Suprapubic skin (tissue), 4 donors: ENCODE measurements around the gene PRKAG2. TPM values are rescaled to one million over a fixed set of nuclear protein-coding genes. Genes with fewer than 3 reads are reported as not detected.

ENCODE experiments used
- DNase-seq, 2 donors: peaks; one replicate each; pipeline ENCODE4 v3.0.0-alpha.2; 2019; ENCODE audit warnings: low spot score in 2 of 2
- H3K27ac ChIP-seq: fragments of 200-600 bp; sonication (generic); one replicate; pipeline ENCODE4 v1.5.1; 2019
- H3K27me3 ChIP-seq: fragments of 200-600 bp; sonication (generic); one replicate; pipeline ENCODE4 v1.5.1; 2019
- H3K36me3 ChIP-seq: fragments of 200-600 bp; sonication (generic); one replicate; pipeline ENCODE4 v1.5.1; 2019
- H3K4me1 ChIP-seq: fragments of 200-600 bp; sonication (generic); one replicate; pipeline ENCODE4 v1.5.1; 2019
- H3K4me3 ChIP-seq: fragments of 200-600 bp; sonication (generic); one replicate; pipeline ENCODE4 v1.5.1; 2019; ENCODE audit warnings: mild to moderate bottlenecking
- H3K9me3 ChIP-seq: fragments of 200-600 bp; sonication (generic); one replicate; pipeline ENCODE4 v1.5.1; 2019
- EP300 ChIP-seq: sonication (generic); formaldehyde crosslinking; IDR thresholded peaks from one replicate; pipeline ENCODE4 v1.6.1; 2017; ENCODE audit warnings: antibody characterized with exemption
- POLR2A ChIP-seq, 2 donors: fragments of 450-650 bp; IDR thresholded peaks; one replicate each; pipeline ENCODE4 v1.6.1; 2017; ENCODE audit warnings: antibody characterized with exemption in 2 of 2, mild to moderate bottlenecking in 2 of 2, moderate library complexity in 2 of 2
- POLR2AphosphoS5 ChIP-seq, 3 donors: sonication (generic); formaldehyde crosslinking; IDR thresholded peaks; one replicate each; pipeline ENCODE4 v1.6.1; 2017; ENCODE audit warnings: antibody characterized with exemption in 3 of 3
- WGBS: methylation state at CpG from one replicate; pipeline ENCODE4 v1.1.5; 2018; 5-methylcytosine and 5-hydroxymethylcytosine counted together
- total RNA-seq, 4 donors: library from RNA; depleted of rRNA; stranded (reverse); fragments of >200 nt; gene quantifications; one replicate each; pipeline ENCODE4 v1.1.0, GENCODE V29; 2016
- TF ChIP-seq, protein P1 (sequence below), 2 donors: fragments of 200-600 bp in 1 of 2; fragments of 450-650 bp in 1 of 2; sonication (generic) in 1 of 2; IDR thresholded peaks; one replicate each; pipeline ENCODE4 v1.5.1; 2016 to 2019; ENCODE audit warnings: antibody characterized with exemption in 2 of 2, mild to moderate bottlenecking in 1 of 2, moderate library complexity in 1 of 2

The PRKAG2 gene
- total RNA-seq, 4 donors from 2014 or later, result 16.5 to 40.0 (median 17.3) TPM

DNA sequence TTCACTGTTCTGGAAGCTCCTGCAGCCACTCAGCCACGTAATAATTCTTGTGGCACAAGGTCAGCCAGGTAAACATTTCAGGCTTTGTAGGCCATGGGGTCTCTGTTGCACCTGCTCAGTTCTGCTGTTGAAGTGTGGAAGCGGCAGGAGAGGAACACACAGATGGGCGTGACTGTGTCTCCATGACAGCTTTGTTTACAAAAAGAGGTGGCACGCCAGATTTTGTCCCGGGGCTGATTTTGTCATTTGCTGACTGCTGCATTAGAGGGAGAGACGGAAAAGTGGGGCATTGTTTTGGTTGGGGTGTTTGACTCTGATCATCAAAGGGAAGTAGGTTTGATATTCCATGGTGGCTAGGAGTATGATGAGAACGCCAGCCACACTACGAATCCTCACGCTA, 103.1 kb downstream of the PRKAG2 start:
- WGBS, result 75% methylated on average over 9 of the region's 9 CpGs

DNA sequence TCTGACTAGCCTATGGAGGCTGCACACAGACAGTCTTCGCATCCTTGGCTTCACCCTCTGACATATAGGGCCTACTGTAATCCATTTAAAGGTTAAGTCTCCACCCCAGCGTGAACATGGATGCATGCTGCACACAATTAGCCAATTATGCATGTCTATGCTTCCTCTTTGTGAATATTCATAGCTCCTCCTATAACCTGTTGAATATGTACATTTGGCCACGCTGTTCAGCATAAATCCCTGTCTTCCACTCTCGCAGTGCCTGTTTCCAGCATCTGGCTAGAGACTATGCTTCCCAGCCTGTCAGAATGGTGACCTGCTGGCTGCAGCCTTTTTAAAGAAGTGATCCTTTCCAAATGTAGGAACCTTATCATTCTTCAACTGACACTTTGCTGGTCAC, 106.7 kb downstream of the PRKAG2 start:
- TF ChIP-seq, protein P1, sequence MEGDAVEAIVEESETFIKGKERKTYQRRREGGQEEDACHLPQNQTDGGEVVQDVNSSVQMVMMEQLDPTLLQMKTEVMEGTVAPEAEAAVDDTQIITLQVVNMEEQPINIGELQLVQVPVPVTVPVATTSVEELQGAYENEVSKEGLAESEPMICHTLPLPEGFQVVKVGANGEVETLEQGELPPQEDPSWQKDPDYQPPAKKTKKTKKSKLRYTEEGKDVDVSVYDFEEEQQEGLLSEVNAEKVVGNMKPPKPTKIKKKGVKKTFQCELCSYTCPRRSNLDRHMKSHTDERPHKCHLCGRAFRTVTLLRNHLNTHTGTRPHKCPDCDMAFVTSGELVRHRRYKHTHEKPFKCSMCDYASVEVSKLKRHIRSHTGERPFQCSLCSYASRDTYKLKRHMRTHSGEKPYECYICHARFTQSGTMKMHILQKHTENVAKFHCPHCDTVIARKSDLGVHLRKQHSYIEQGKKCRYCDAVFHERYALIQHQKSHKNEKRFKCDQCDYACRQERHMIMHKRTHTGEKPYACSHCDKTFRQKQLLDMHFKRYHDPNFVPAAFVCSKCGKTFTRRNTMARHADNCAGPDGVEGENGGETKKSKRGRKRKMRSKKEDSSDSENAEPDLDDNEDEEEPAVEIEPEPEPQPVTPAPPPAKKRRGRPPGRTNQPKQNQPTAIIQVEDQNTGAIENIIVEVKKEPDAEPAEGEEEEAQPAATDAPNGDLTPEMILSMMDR (IDR thresholded peaks at IDR 0.05), result no peak
- TF ChIP-seq EP300, result no peak
- no peak for TF ChIP-seq POLR2A (IDR thresholded peaks at IDR 0.05)
- TF ChIP-seq POLR2AphosphoS5 (IDR thresholded peaks at IDR 0.05), result no peak
- Histone ChIP-seq H3K27ac (no peak overlapping the region), H3K36me3 (peaks cover 3% of the 10 kb centered on the region), H3K9me3 (no peaks in the 10 kb centered on the region), H3K27me3 (no peaks in the 10 kb centered on the region), H3K4me3 (no peak overlapping the region), H3K4me1 (no peaks in the 10 kb centered on the region)
- 87% methylated on average over 4 of the region's 4 CpGs for WGBS
- DNase-seq, result no peak

More for the DNA sequence above, 103.1 kb downstream of the PRKAG2 start:
- no peak overlapping the region for H3K27ac ChIP-seq
- TF ChIP-seq POLR2A (IDR thresholded peaks at IDR 0.05) (no peak), EP300 (no peak), POLR2AphosphoS5 (IDR thresholded peaks at IDR 0.05) (no peak)
- TF ChIP-seq, protein P1 (IDR thresholded peaks at IDR 0.05), result no peak
- peaks cover 16% of the 10 kb centered on the region for H3K36me3 ChIP-seq
- no peak for DNase-seq
- no peaks in the 10 kb centered on the region for H3K4me1 ChIP-seq
- no peaks in the 10 kb centered on the region for H3K9me3 ChIP-seq
- H3K4me3 ChIP-seq, result no peak overlapping the region
- H3K27me3 ChIP-seq, result no peaks in the 10 kb centered on the region

DNA sequence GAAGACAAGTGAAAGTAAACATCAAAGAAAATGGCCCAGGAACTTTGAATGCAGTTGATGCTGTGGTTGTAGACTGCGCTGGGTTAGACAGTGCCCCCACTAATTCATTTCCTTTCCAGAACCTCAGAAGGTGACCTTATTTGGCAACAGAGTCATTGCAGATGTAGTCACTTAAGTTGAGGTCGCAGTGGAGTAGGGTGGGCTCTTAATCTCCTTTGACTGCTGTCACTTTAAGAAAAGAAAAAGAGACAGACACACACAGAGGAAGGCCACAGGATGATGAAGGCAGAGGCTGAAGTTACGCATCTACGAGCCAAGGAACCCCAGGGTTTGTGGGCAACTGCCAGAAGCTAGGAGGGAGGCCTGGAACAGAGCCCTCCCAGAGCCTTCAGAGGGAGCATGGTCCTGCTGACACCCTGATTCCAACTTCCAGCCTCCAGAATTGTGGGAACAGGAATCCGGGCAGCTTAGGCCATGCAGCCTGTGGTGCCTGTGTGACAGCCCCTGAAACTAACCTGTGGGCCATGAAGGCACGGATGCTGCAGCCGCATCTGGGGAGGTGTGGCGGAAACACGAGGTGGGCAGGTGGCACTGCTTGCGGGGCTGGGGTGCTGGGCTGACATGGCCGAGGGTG, 107.6 kb downstream of the PRKAG2 start:
- 86% methylated on average over 4 of the region's 11 CpGs for WGBS
- Histone ChIP-seq H3K27me3 (no peaks in the 10 kb centered on the region), H3K4me1 (no peaks in the 10 kb centered on the region), H3K36me3 (no peaks in the 10 kb centered on the region), H3K27ac (no peak overlapping the region), H3K4me3 (no peak overlapping the region), H3K9me3 (no peaks in the 10 kb centered on the region)
- no peak for TF ChIP-seq POLR2A (IDR thresholded peaks at IDR 0.05)
- DNase-seq, result no peak

DNA sequence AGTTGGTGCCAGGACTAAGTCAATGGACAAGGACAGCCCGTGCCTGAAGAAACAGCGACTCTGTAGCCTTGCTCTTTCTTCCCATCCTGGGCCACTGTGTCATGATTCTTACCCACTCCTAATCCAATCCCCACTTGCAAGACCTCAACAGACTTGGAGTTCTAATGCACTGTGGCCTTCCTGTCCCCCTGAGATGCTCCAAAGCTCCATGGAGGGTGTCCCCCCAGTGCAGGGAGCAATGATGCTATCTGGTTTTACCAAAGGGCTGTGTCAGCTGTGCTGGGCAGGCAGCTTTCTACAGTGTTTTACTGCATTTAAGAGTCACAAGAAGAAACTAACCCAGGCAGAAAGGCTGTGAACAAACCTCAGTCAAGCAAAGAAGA, 108.1 kb downstream of the PRKAG2 start:
- Histone ChIP-seq H3K27me3 (no peaks in the 10 kb centered on the region), H3K27ac (no peak overlapping the region), H3K36me3 (no peaks in the 10 kb centered on the region), H3K4me3 (no peak overlapping the region), H3K4me1 (no peaks in the 10 kb centered on the region), H3K9me3 (no peaks in the 10 kb centered on the region)
- no peak for DNase-seq
- WGBS, result 93% methylated on average over 2 of the region's 2 CpGs
- TF ChIP-seq POLR2AphosphoS5 (IDR thresholded peaks at IDR 0.05) (no peak), POLR2A (IDR thresholded peaks at IDR 0.05) (no peak), EP300 (no peak)
- TF ChIP-seq, protein P1 (IDR thresholded peaks at IDR 0.05), result no peak

DNA sequence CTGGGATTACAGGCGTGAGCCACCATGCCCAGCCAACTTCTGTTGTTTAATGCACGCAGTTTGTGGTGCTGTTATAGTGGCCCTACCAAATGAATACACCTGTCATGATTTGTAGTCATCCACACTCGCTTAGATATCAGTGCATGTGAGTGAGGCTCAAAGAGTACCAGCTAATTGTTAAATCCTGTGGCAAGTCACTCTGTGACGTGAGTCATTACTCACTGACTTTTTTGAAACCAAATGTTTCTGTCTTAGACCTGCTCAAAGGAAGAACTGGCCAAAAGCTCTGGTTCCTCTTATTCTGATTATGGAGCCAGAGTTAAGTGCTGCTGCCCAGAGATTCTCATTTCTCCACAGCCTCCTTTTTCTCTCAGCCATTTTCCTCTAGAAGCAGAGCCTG, 109.4 kb downstream of the PRKAG2 start:
- Histone ChIP-seq H3K4me1 (no peaks in the 10 kb centered on the region), H3K4me3 (no peak overlapping the region), H3K27ac (no peak overlapping the region), H3K9me3 (no peaks in the 10 kb centered on the region), H3K27me3 (no peaks in the 10 kb centered on the region), H3K36me3 (no peaks in the 10 kb centered on the region)
- TF ChIP-seq EP300 (no peak), POLR2AphosphoS5 (IDR thresholded peaks at IDR 0.05) (no peak)
- WGBS, result 89% methylated on average over 4 of the region's 4 CpGs
- no peak for DNase-seq

DNA sequence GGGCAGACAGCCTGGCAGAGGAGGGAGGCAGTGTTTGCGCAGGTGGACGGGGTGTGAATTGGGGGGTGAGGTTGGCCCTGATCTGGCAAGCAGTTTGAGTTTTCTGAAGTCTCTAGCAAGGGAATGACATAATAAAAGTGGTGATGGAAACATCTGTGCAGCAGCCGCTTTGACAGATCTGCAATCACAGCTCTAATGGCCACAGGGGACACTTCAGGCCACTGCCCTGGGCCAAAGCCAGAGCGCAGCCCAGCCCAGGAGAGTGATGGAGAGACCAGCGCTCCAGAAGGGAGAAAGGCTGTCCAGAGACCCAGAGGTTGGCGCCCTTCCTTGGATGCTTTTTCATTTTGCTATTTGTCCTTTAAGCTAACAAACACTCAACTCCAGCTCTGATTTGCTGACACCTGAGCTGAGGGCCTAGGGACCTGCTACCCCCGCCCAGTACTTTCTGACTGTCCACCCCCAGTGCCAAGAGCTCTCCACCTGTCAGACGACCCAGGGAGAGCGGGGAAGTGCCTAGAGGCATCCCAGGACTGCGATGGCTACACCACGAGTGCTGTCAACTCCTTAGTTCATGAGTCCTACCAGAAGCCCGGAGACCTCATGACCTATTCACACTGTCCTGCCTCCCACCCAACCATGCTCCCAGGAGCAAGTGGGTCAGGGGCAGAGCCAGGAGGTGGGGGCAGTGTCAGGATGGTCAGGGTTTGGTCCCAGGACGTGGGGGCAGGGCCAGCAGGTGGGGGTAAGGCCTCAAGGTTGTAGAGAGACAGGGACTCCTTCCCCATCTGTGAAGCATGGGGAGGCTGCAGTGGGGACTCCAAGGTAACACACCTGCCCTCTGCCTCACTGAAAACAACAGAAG, 112.6 kb downstream of the PRKAG2 start:
- Histone ChIP-seq H3K4me3 (no peak overlapping the region), H3K36me3 (no peaks in the 10 kb centered on the region), H3K27me3 (no peaks in the 10 kb centered on the region), H3K27ac (no peak overlapping the region), H3K9me3 (no peaks in the 10 kb centered on the region), H3K4me1 (peaks cover 7% of the 10 kb centered on the region)
- WGBS, result 88% methylated on average over 12 of the region's 13 CpGs
- TF ChIP-seq, protein P1 (IDR thresholded peaks at IDR 0.05), result no peak
- TF ChIP-seq POLR2AphosphoS5 (IDR thresholded peaks at IDR 0.05), result no peak
- no peak for TF ChIP-seq POLR2A (IDR thresholded peaks at IDR 0.05)
- TF ChIP-seq EP300, result no peak
- DNase-seq, result peak in 1 of 2 donors; percentile 38
